Tibial nerve (tissue), 3 donors: ENCODE results near the gene DOK6.

Source experiments
- CTCF ChIP-seq, 5 experiments: fragments of 200-600 bp in 3 of 5; fragments of 450-650 bp in 2 of 5; sonication (generic) in 3 of 5; IDR thresholded peaks; one replicate each; pipeline ENCODE4 v1.5.1; 2016 to 2019; ENCODE audit warnings: antibody characterized with exemption in 5 of 5, mild to moderate bottlenecking in 3 of 5, moderate library complexity in 2 of 5
- POLR2A ChIP-seq, 2 donors: fragments of 450-650 bp; IDR thresholded peaks; one replicate each; pipeline ENCODE4 v1.6.1; 2017; ENCODE audit warnings: antibody characterized with exemption in 2 of 2, mild to moderate bottlenecking in 2 of 2, moderate library complexity in 2 of 2

DNA sequence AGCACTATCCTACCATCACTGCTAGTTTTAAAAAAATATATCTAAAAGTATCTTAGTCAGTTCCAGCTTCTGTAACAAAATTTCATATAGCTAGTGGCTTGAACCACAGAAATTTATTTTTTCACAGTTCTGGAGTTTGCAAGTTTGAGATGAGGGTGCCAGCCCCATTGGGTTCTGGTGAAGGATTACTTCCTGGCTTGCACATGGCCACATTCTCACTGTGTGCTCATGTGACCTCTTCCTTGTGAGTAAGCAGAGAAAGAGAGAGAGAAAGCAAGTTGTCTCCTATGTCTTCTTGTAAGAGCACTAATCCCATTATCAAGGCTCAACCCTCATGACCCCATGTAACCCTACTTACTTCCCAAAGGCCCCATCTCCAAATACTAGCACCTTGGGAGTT, 158.9 kb downstream of the DOK6 start:
- no peak for TF ChIP-seq CTCF (IDR thresholded peaks at IDR 0.05)
- no peak for TF ChIP-seq POLR2A (IDR thresholded peaks at IDR 0.05)
